DOHH2 (cell line): ENCODE measurements around the gene SYT6.

Experiments used
- H3F3A ChIP-seq: fragments of 200-600 bp; sonication (generic), shearing (Covaris generic); 2 replicates; pipeline ENCODE4 v1.6.0; 2016; ENCODE audit warnings: antibody characterized with exemption, mild to moderate bottlenecking; ENCODE audit not compliant: control insufficient read depth, insufficient read depth
- H3K27ac ChIP-seq: fragments of 200-600 bp; sonication (generic); 2 replicates; pipeline ENCODE4 v1.5.1; 2014; ENCODE audit warnings: low read depth, mild to moderate bottlenecking, low read length, moderate library complexity
- H3K27me3 ChIP-seq: fragments of 200-600 bp; sonication (generic); 2 replicates; pipeline ENCODE4 v1.6.1; 2014; ENCODE audit warnings: mild to moderate bottlenecking, low read length, mixed read lengths; ENCODE audit not compliant: control insufficient read depth
- H3K36me3 ChIP-seq: fragments of 200-600 bp; sonication (generic); 2 replicates; pipeline ENCODE4 v1.6.1; 2014; ENCODE audit warnings: mild to moderate bottlenecking, low read length, moderate library complexity, mixed read lengths; ENCODE audit not compliant: control insufficient read depth
- H3K4me1 ChIP-seq: fragments of 200-600 bp; sonication (generic); 2 replicates; pipeline ENCODE4 v1.6.1; 2014; ENCODE audit warnings: mild to moderate bottlenecking, low read length, mixed read lengths; ENCODE audit not compliant: control insufficient read depth
- H3K4me2 ChIP-seq: fragments of 200-600 bp; sonication (generic); 2 replicates; pipeline ENCODE4 v1.6.0; 2014; ENCODE audit warnings: mild to moderate bottlenecking, low read length, moderate library complexity
- H3K4me3 ChIP-seq: fragments of 200-600 bp; sonication (generic); 2 replicates; pipeline ENCODE4 v1.5.1; 2014; ENCODE audit warnings: mild to moderate bottlenecking, low read length, mixed read lengths
- H3K79me2 ChIP-seq: fragments of 200-600 bp; sonication (generic); 2 replicates; pipeline ENCODE4 v1.6.1; 2014; ENCODE audit warnings: mild to moderate bottlenecking, low read length, mixed read lengths; ENCODE audit not compliant: control insufficient read depth
- H3K9me2 ChIP-seq: fragments of 200-600 bp; sonication (generic); replicated peaks from 2 replicates; pipeline ENCODE4 v1.6.1; 2014; ENCODE audit warnings: mild to moderate bottlenecking, low read length, mixed read lengths; ENCODE audit not compliant: control insufficient read depth
- H3K9me3 ChIP-seq: fragments of 200-600 bp; sonication (generic); 2 replicates; pipeline ENCODE4 v1.6.1; 2014; ENCODE audit warnings: antibody characterized with exemption, low read length, mixed read lengths; ENCODE audit not compliant: control insufficient read depth, insufficient read depth
- H4K20me1 ChIP-seq: fragments of 200-600 bp; sonication (generic); 2 replicates; pipeline ENCODE4 v1.6.0; 2014; ENCODE audit warnings: low read depth, mild to moderate bottlenecking, antibody characterized with exemption, low read length, moderate library complexity; ENCODE audit not compliant: control insufficient read depth, insufficient read depth
- CTCF ChIP-seq: fragments of 200-600 bp; sonication (generic); IDR thresholded peaks from one replicate; pipeline ENCODE4 v1.5.1; 2014; ENCODE audit warnings: antibody characterized with exemption, mild to moderate bottlenecking, low read depth, low read length; ENCODE audit not compliant: poor library complexity, severe bottlenecking
- EZH2phosphoT487 ChIP-seq: fragments of 200-600 bp; sonication (generic); IDR thresholded peaks from 2 replicates; pipeline ENCODE4 v1.6.1; 2017; ENCODE audit warnings: borderline replicate concordance, mild to moderate bottlenecking, antibody characterized with exemption, low read length, moderate library complexity, mixed read lengths

Gene SYT6

GRCh38 chr1:114077188-114077587 is 76.5 kb downstream of the SYT6 start:
- Histone ChIP-seq H3K4me2 (no peak overlapping the region), H3K79me2 (no peaks in the 10 kb centered on the region), H3K36me3 (no peaks in the 10 kb centered on the region), H3K27me3 (peaks cover 4% of the 10 kb centered on the region; the same call in 1 of the 2 replicates), H3K27ac (no peak overlapping the region), H3K4me1 (no peaks in the 10 kb centered on the region), H3K9me2 (no peaks in the 10 kb centered on the region), H3K9me3 (no peaks in the 10 kb centered on the region), H3F3A (no peaks in the 10 kb centered on the region), H4K20me1 (no peaks in the 10 kb centered on the region), H3K4me3 (no peak overlapping the region)
- TF ChIP-seq CTCF (no peak), EZH2phosphoT487 (no peak)

- H3K27ac ChIP-seq, result no peak overlapping the region
- H3K4me1 ChIP-seq, result no peaks in the 10 kb centered on the region
- no peaks in the 10 kb centered on the region for H3K36me3 ChIP-seq
- no peak for TF ChIP-seq CTCF
- no peak for TF ChIP-seq EZH2phosphoT487
- H3K4me3 ChIP-seq, result no peak overlapping the region
- no peaks in the 10 kb centered on the region for H3K79me2 ChIP-seq
- H3K4me2 ChIP-seq, result no peak overlapping the region
- H4K20me1 ChIP-seq, result no peaks in the 10 kb centered on the region
- H3K9me2 ChIP-seq, result no peaks in the 10 kb centered on the region
- H3K9me3 ChIP-seq, result peaks cover 4% of the 10 kb centered on the region; the same call in 1 of the 2 replicates
- H3F3A ChIP-seq, result no peaks in the 10 kb centered on the region
- peaks cover 4% of the 10 kb centered on the region; the same call in 1 of the 2 replicates for H3K27me3 ChIP-seq
These were observed 77.4 kb downstream of the SYT6 start for GRCh38 chr1:114076308-114076707.

- Histone ChIP-seq H3K9me3 (peaks cover 4% of the 10 kb centered on the region; the same call in 1 of the 2 replicates), H3F3A (no peaks in the 10 kb centered on the region), H3K4me2 (no peak overlapping the region), H3K27ac (no peak overlapping the region), H3K79me2 (no peaks in the 10 kb centered on the region), H3K4me3 (no peak overlapping the region), H3K9me2 (no peaks in the 10 kb centered on the region), H3K36me3 (no peaks in the 10 kb centered on the region), H4K20me1 (no peaks in the 10 kb centered on the region), H3K27me3 (peaks cover 4% of the 10 kb centered on the region; the same call in 1 of the 2 replicates), H3K4me1 (no peaks in the 10 kb centered on the region)
- TF ChIP-seq EZH2phosphoT487, result no peak
- no peak for TF ChIP-seq CTCF
These were observed 78.0 kb downstream of the SYT6 start for GRCh38 chr1:114075546-114076242.
